AG04450 (cell line): ENCODE data around the gene TAS2R19. TPM values are rescaled to one million over a fixed set of nuclear protein-coding genes. Genes with fewer than 3 reads are reported as not detected.

Experiments used
- CTCF ChIA-PET: fragments of 300-600, 350-600 bp; formaldehyde crosslinking; extraction: SDS; loops from one replicate; lab custom pipeline; 2022; ENCODE audit warnings: antibody characterized with exemption, inconsistent platforms; lab: Charles Lee
- POLR2A ChIA-PET: fragments of 350-600 bp; formaldehyde crosslinking; extraction: SDS; loops from one replicate; lab custom pipeline; 2021; ENCODE audit warnings: antibody characterized with exemption, inconsistent platforms; lab: Yijun Ruan, JAX
- DNase-seq: peaks from one replicate; pipeline ENCODE4 v3.0.0-alpha.2; 2011; ENCODE audit warnings: low read depth, low spot score
- H3K27ac ChIP-seq: one replicate; pipeline ENCODE4 v1.5.1; 2012; ENCODE audit warnings: low read depth, low read length, control low read depth
- H3K27me3 ChIP-seq: one replicate; pipeline ENCODE4 v1.6.0; 2012; ENCODE audit warnings: low read length; ENCODE audit not compliant: control insufficient read depth, insufficient read depth
- H3K4me3 ChIP-seq: 2 replicates; pipeline ENCODE4 v1.5.1; 2011; ENCODE audit warnings: mild to moderate bottlenecking, low read depth, low read length, control low read depth
- H3K9me3 ChIP-seq: 2 replicates; pipeline ENCODE4 v1.5.1; 2012; ENCODE audit warnings: low read length; ENCODE audit not compliant: control insufficient read depth, insufficient read depth
- polyA plus RNA-seq: library from polyadenylated mRNA; depleted of rRNA; stranded (reverse); fragments of >200 nt; gene quantifications from 2 replicates; pipeline ENCODE4 v1.2.3, GENCODE V29; 2011
- TF ChIP-seq, protein P1 (sequence below): IDR thresholded peaks from 2 replicates; pipeline ENCODE4 v1.5.1; 2011; ENCODE audit warnings: low read depth, low read length, control low read depth, inconsistent platforms

TAS2R19 gene
- polyA plus RNA-seq, 1 experiment, result 0.46 TPM

DNA sequence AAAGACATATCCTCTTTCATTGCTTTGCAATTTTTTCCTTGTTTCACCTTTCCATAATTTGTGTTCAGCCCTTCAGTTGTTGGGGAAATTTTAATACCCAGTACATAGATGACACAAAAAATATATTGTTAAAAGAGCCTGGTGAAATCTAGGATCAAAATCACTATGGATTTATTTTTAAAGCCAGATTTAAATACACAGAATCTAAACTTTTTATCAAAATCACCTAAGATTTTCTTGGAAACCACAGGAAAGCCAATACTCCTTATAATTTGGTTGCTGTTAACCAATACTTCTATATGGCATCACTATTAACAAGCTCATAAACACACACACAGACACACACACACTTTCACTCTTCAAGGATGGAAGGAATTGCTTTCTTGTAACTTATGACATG lies 24.2 kb downstream of the TAS2R19 start, which contains the start of gene TAS2R20:
Gene TAS2R20, minus strand, starts transcription at position 101 of the 400 bp plus-strand sequence. CDS start 429 bp downstream, outside the sequence.
- Histone ChIP-seq H3K4me3 (no peak within 1 kb of the TSS), H3K27me3 (no peaks in the 10 kb centered on the region), H3K9me3 (no peaks in the 10 kb centered on the region), H3K27ac (no peak within 1 kb of the TSS)
- no peak for DNase-seq
- TF ChIP-seq, protein P1, sequence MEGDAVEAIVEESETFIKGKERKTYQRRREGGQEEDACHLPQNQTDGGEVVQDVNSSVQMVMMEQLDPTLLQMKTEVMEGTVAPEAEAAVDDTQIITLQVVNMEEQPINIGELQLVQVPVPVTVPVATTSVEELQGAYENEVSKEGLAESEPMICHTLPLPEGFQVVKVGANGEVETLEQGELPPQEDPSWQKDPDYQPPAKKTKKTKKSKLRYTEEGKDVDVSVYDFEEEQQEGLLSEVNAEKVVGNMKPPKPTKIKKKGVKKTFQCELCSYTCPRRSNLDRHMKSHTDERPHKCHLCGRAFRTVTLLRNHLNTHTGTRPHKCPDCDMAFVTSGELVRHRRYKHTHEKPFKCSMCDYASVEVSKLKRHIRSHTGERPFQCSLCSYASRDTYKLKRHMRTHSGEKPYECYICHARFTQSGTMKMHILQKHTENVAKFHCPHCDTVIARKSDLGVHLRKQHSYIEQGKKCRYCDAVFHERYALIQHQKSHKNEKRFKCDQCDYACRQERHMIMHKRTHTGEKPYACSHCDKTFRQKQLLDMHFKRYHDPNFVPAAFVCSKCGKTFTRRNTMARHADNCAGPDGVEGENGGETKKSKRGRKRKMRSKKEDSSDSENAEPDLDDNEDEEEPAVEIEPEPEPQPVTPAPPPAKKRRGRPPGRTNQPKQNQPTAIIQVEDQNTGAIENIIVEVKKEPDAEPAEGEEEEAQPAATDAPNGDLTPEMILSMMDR, result no peak
- POLR2A ChIA-PET, result no interaction called here
- CTCF ChIA-PET, result no interaction called here

- H3K9me3 ChIP-seq, result no peaks in the 10 kb centered on the region
- TF ChIP-seq, protein P1, result no peak
- H3K4me3 ChIP-seq, result no peak overlapping the region
- POLR2A ChIA-PET, result no interaction called here
- no peak for DNase-seq
- CTCF ChIA-PET, result no interaction called here
- no peak overlapping the region for H3K27ac ChIP-seq
- no peaks in the 10 kb centered on the region for H3K27me3 ChIP-seq
Observed at GRCh38 chr12:10994307-10994706, 28.1 kb downstream of the TAS2R19 start.

- no peaks in the 10 kb centered on the region for H3K27me3 ChIP-seq
- no peak for DNase-seq
- H3K27ac ChIP-seq, result no peak overlapping the region
- ChIA-PET CTCF (no interaction called here), POLR2A (no interaction called here)
- H3K9me3 ChIP-seq, result no peaks in the 10 kb centered on the region
- no peak overlapping the region for H3K4me3 ChIP-seq
- TF ChIP-seq, protein P1, result no peak
Observed at GRCh38 chr12:10989107-10989506, 33.3 kb downstream of the TAS2R19 start.

- Histone ChIP-seq H3K27me3 (no peaks in the 10 kb centered on the region), H3K4me3 (no peak within 1 kb of the TSS), H3K27ac (no peak within 1 kb of the TSS), H3K9me3 (no peaks in the 10 kb centered on the region)
- POLR2A ChIA-PET, result no interaction called here
- CTCF ChIA-PET, result interaction anchor here (0.9 kb wide), 1 partner anchor 10 kb away, joined by 3 read pairs; no protein-coding TSS in a partner anchor
- TF ChIP-seq, protein P1, result no peak
- no peak for DNase-seq
Observed at GRCh38 chr12:10986812-10987211, 35.6 kb downstream of the TAS2R19 start, which contains the start of gene TAS2R50. TSS of gene TAS2R50 (minus strand) at chr12:10986912. CDS start at chr12:10986860, 52 bp downstream.

GRCh38 chr12:10982244-10982643 lies 40.2 kb downstream of the TAS2R19 start:
- H3K9me3 ChIP-seq, result no peaks in the 10 kb centered on the region
- CTCF ChIA-PET, result no interaction called here
- TF ChIP-seq, protein P1, result no peak
- DNase-seq, result no peak
- H3K4me3 ChIP-seq, result no peak overlapping the region
- POLR2A ChIA-PET, result no interaction called here
- no peaks in the 10 kb centered on the region for H3K27me3 ChIP-seq
- H3K27ac ChIP-seq, result no peak overlapping the region
